Astrocyte (in vitro differentiated cells and primary cell): ENCODE data around the gene KDSR. TPM values are rescaled to one million over a fixed set of nuclear protein-coding genes. Genes with fewer than 3 reads are reported as not detected.

ENCODE experiments used
- DNase-seq: peaks from one replicate; pipeline ENCODE4 v3.0.0-alpha.2; 2010; ENCODE audit warnings: low read depth
- FAIRE-seq: peaks from 2 replicates; lab custom pipeline; 2011; peaks lifted over from hg19 to GRCh38; lab: Jason Lieb, UNC
- H2AFZ ChIP-seq: 2 replicates; pipeline ENCODE4 v1.6.0; 2012; ENCODE audit warnings: low read depth, low read length, inconsistent platforms
- H3K27ac ChIP-seq: 2 replicates; pipeline ENCODE4 v1.5.1; 2011; ENCODE audit warnings: low read depth, low read length, inconsistent platforms
- H3K27me3 ChIP-seq: 2 replicates; pipeline ENCODE4 v1.6.0; 2011; ENCODE audit warnings: low read length, inconsistent platforms; ENCODE audit not compliant: insufficient read depth
- H3K36me3 ChIP-seq: 2 replicates; pipeline ENCODE4 v1.5.1; 2011; ENCODE audit warnings: low read length, inconsistent platforms; ENCODE audit not compliant: insufficient read depth
- H3K4me1 ChIP-seq: 2 replicates; pipeline ENCODE4 v1.5.1; 2011; ENCODE audit warnings: low read length, inconsistent platforms; ENCODE audit not compliant: insufficient read depth
- H3K4me2 ChIP-seq: 2 replicates; pipeline ENCODE4 v1.6.0; 2012; ENCODE audit warnings: low read length, inconsistent platforms
- H3K4me3 ChIP-seq: 2 replicates; pipeline ENCODE4 v1.5.1; 2011; ENCODE audit warnings: low read depth, mild to moderate bottlenecking, low read length, inconsistent platforms; ENCODE audit not compliant: insufficient read depth
- H3K79me2 ChIP-seq: 2 replicates; pipeline ENCODE4 v1.6.0; 2012; ENCODE audit warnings: mild to moderate bottlenecking, low read length, inconsistent platforms; ENCODE audit not compliant: insufficient read depth
- H3K9ac ChIP-seq: 2 replicates; pipeline ENCODE4 v1.6.0; 2012; ENCODE audit warnings: mild to moderate bottlenecking, low read length, inconsistent platforms
- H3K9me3 ChIP-seq: 2 replicates; pipeline ENCODE4 v1.5.1; 2012; ENCODE audit warnings: low read depth, mild to moderate bottlenecking, low read length, inconsistent platforms; ENCODE audit not compliant: insufficient read depth
- H4K20me1 ChIP-seq: 2 replicates; pipeline ENCODE4 v1.6.0; 2012; ENCODE audit warnings: low read length, inconsistent platforms; ENCODE audit not compliant: insufficient read depth
- H3K27ac Mint-ChIP-seq: one replicate; pipeline ENCODE4 v1.8.0; 2021; ENCODE audit warnings: mild to moderate bottlenecking, mixed read lengths; ENCODE audit not compliant: unreplicated experiment
- H3K27me3 Mint-ChIP-seq: one replicate; pipeline ENCODE4 v1.8.0; 2021; ENCODE audit warnings: low read depth, mixed read lengths; ENCODE audit not compliant: unreplicated experiment
- H3K36me3 Mint-ChIP-seq: one replicate; pipeline ENCODE4 v1.8.0; 2021; ENCODE audit warnings: low read depth, mixed read lengths; ENCODE audit not compliant: unreplicated experiment
- H3K4me1 Mint-ChIP-seq: one replicate; pipeline ENCODE4 v1.8.0; 2021; ENCODE audit warnings: low read depth, mixed read lengths; ENCODE audit not compliant: unreplicated experiment
- H3K4me3 Mint-ChIP-seq: one replicate; pipeline ENCODE4 v1.8.0; 2021; ENCODE audit warnings: mild to moderate bottlenecking, moderate library complexity, mixed read lengths; ENCODE audit not compliant: unreplicated experiment
- H3K9me3 Mint-ChIP-seq: one replicate; pipeline ENCODE4 v1.8.0; 2021; ENCODE audit warnings: mild to moderate bottlenecking, mixed read lengths; ENCODE audit not compliant: unreplicated experiment
- EZH2 ChIP-seq: IDR thresholded peaks from 2 replicates; pipeline ENCODE4 v1.6.1; 2012; ENCODE audit warnings: mild to moderate bottlenecking, low read length, inconsistent platforms; ENCODE audit not compliant: insufficient read depth
- total RNA-seq: library from RNA; stranded (reverse); gene quantifications from 2 replicates; pipeline ENCODE4 v1.2.1, GENCODE V29; 2021
- TF ChIP-seq, protein P1 (sequence below): IDR thresholded peaks from 2 replicates; pipeline ENCODE4 v1.5.1; 2011; ENCODE audit warnings: low read depth, mild to moderate bottlenecking, inconsistent platforms, low read length, moderate library complexity; ENCODE audit not compliant: insufficient read depth

Gene KDSR
- total RNA-seq, 1 donor from 2014 or later, result 43.7 TPM

DNA sequence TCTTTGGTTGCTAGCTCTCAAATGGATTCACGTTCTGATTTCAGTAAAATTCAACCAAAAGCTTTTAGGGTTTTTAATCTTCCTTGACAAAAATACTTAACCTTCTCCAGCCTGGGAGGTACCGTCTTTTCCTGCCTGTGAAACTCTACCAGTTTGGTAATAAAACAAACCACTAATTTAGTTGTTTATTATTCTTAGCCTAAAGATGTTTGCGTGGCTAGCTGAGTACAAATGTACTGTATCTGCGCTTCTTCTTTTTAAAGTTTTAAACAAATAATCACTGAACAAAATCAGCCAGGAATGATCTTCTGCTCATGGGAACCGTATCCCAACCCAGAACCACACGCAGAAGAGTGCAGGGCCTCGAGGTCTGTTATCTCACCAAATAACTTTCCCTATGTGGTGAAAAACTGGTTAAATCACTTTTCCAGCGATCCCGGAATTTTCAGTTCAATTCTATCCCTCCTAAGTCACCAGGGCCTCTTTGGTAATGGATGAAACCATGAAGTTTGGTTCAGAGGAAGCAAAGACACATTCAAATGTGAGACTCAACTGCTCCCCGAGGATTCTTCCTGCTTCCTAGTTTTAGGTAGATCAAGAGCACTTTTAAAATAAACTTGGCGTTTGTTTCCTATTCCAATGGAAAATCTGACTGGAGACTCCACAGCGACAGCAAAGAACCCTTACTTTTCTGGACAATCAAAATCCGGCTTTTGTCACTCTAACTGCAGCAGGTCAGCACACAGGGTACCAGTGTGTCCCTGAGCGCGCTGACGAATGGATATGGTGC is 83.5 kb downstream of the KDSR start:
- no peaks in the 10 kb centered on the region for H3K9me3 ChIP-seq
- DNase-seq (no peak), FAIRE-seq (no peak)
- H3K27me3 Mint-ChIP-seq, result peaks cover 15% of the 10 kb centered on the region
- no peaks in the 10 kb centered on the region for H3K36me3 Mint-ChIP-seq
- no peaks in the 10 kb centered on the region for H3K36me3 ChIP-seq
- H4K20me1 ChIP-seq, result no peaks in the 10 kb centered on the region
- no peaks in the 10 kb centered on the region for H3K9me3 Mint-ChIP-seq
- no peak overlapping the region for H3K27ac Mint-ChIP-seq
- H3K27me3 ChIP-seq, result no peaks in the 10 kb centered on the region
- H3K4me3 Mint-ChIP-seq, result no peak overlapping the region
- no peak overlapping the region for H3K4me2 ChIP-seq
- no peaks in the 10 kb centered on the region for H3K79me2 ChIP-seq
- H3K27ac ChIP-seq, result no peak overlapping the region
- TF ChIP-seq, protein P1, sequence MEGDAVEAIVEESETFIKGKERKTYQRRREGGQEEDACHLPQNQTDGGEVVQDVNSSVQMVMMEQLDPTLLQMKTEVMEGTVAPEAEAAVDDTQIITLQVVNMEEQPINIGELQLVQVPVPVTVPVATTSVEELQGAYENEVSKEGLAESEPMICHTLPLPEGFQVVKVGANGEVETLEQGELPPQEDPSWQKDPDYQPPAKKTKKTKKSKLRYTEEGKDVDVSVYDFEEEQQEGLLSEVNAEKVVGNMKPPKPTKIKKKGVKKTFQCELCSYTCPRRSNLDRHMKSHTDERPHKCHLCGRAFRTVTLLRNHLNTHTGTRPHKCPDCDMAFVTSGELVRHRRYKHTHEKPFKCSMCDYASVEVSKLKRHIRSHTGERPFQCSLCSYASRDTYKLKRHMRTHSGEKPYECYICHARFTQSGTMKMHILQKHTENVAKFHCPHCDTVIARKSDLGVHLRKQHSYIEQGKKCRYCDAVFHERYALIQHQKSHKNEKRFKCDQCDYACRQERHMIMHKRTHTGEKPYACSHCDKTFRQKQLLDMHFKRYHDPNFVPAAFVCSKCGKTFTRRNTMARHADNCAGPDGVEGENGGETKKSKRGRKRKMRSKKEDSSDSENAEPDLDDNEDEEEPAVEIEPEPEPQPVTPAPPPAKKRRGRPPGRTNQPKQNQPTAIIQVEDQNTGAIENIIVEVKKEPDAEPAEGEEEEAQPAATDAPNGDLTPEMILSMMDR, result no peak
- no peak for TF ChIP-seq EZH2
- no peak overlapping the region for H3K4me3 ChIP-seq
- H2AFZ ChIP-seq, result no peak overlapping the region
- H3K9ac ChIP-seq, result no peak overlapping the region
- no peaks in the 10 kb centered on the region for H3K4me1 ChIP-seq
- no peaks in the 10 kb centered on the region for H3K4me1 Mint-ChIP-seq

DNA sequence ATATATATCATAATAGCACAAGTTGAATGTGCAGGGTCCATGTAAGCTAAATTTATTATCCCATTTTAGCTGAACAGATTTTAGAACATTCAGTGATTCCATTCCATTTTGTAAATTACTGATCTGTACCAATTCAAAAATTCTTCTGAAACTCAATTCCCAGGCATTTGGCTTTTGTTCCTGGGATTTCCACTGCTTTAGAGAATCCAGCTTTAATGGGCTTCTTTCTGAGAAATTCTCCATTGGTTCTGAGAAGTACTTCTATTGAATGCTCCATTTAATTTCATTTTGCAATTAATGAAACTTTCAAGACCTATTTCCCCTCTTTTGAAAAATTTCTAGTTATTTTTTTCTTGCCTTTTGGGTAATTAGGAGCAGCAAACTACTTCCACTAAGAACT is 84.2 kb downstream of the KDSR start:
- Histone ChIP-seq H3K9me3 (no peaks in the 10 kb centered on the region), H3K4me1 (no peaks in the 10 kb centered on the region), H3K4me2 (no peak overlapping the region), H4K20me1 (no peaks in the 10 kb centered on the region), H3K36me3 (no peaks in the 10 kb centered on the region), H3K9ac (no peak overlapping the region), H3K27ac (no peak overlapping the region), H3K27me3 (no peaks in the 10 kb centered on the region), H3K4me3 (no peak overlapping the region), H3K79me2 (no peaks in the 10 kb centered on the region), H2AFZ (no peak overlapping the region)
- no peak overlapping the region for H3K27ac Mint-ChIP-seq
- no peaks in the 10 kb centered on the region for H3K4me1 Mint-ChIP-seq
- no peaks in the 10 kb centered on the region for H3K9me3 Mint-ChIP-seq
- H3K4me3 Mint-ChIP-seq, result no peak overlapping the region
- no peak for TF ChIP-seq EZH2
- TF ChIP-seq, protein P1, result no peak
- no peak for FAIRE-seq
- peaks cover 15% of the 10 kb centered on the region for H3K27me3 Mint-ChIP-seq
- H3K36me3 Mint-ChIP-seq, result no peaks in the 10 kb centered on the region
- DNase-seq, result no peak

Other genes starting within 250 kb of the KDSR start
- gene BCL2, start 47.4 kb downstream of the KDSR start, total RNA-seq, result 1.0 and 1.7 TPM in 2 replicates
- gene VPS4B, start 55.3 kb upstream of the KDSR start, total RNA-seq, result 59.2 and 65.5 TPM in 2 replicates
- gene SERPINB5, start 109.8 kb upstream of the KDSR start, total RNA-seq, result 0.38 TPM in 1 of 2 replicates, not detected in the other
- gene SERPINB12, start 175.2 kb upstream of the KDSR start, total RNA-seq, result not detected in 2 replicates
- gene SERPINB13, start 220.1 kb upstream of the KDSR start, total RNA-seq, result not detected in 2 replicates